ENCODE data around the gene MPV17L2.

DNA sequence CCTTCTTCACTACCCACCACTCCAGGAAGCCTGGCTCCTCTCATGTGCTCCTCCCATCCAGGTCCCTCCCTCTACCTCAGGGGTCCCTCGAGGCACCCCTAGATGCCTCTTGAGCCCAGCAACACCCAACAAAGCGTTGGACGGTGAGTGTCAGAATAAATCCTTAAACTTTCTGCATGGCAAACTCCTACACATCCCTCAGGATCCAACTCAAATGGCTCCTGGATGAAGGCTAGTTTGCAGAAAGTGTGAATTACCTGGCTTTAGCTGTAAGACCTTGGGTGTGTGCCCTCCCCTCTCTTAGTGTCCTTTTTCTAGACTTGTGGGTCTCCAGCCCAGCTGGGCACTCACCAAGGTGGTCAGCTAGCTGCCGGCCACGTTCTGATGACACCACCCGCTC, 5.4 kb downstream of the MPV17L2 start:
- TF ChIP-seq, protein P1, sequence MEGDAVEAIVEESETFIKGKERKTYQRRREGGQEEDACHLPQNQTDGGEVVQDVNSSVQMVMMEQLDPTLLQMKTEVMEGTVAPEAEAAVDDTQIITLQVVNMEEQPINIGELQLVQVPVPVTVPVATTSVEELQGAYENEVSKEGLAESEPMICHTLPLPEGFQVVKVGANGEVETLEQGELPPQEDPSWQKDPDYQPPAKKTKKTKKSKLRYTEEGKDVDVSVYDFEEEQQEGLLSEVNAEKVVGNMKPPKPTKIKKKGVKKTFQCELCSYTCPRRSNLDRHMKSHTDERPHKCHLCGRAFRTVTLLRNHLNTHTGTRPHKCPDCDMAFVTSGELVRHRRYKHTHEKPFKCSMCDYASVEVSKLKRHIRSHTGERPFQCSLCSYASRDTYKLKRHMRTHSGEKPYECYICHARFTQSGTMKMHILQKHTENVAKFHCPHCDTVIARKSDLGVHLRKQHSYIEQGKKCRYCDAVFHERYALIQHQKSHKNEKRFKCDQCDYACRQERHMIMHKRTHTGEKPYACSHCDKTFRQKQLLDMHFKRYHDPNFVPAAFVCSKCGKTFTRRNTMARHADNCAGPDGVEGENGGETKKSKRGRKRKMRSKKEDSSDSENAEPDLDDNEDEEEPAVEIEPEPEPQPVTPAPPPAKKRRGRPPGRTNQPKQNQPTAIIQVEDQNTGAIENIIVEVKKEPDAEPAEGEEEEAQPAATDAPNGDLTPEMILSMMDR (conservative IDR thresholded peaks at IDR 0.05; ENCODE audit: low read depth in 2 of 2) = no peak
- no peak for TF ChIP-seq JUNB (IDR thresholded peaks at IDR 0.05; ENCODE audit: unreplicated experiment)

Measured in GM23338 (cell line).